ENCODE measurements around the gene ZYG11A. TPM values are rescaled to one million over a fixed set of nuclear protein-coding genes. Genes with fewer than 3 reads are reported as not detected.

The ZYG11A gene
- total and polyA plus RNA-seq, 8 donors = not detected

- DNase-seq = no peak
- Histone ChIP-seq H3K27ac (no peak overlapping the region), H3K27me3 (no peaks in the 10 kb centered on the region), H3K4me3 (no peak overlapping the region), H3K9me3 (no peaks in the 10 kb centered on the region), H3K4me1 (no peaks in the 10 kb centered on the region), H3K36me3 (no peaks in the 10 kb centered on the region)
- ATAC-seq = no peak
- no peak for TF ChIP-seq CTCF (IDR thresholded peaks at IDR 0.05)
- no peak for FAIRE-seq
- 69 to 72% methylated on average over 10 of the region's 10 CpGs for WGBS, 2 donors
- intact Hi-C loops (cut with DNase I) = loop anchor here in 1 of 3 donors (10.0 kb wide), 1 partner anchor 268 kb away; no protein-coding TSS in a partner anchor
Measured at GRCh38 chr1:52916241-52916975, 73.8 kb downstream of the ZYG11A start.

DNA sequence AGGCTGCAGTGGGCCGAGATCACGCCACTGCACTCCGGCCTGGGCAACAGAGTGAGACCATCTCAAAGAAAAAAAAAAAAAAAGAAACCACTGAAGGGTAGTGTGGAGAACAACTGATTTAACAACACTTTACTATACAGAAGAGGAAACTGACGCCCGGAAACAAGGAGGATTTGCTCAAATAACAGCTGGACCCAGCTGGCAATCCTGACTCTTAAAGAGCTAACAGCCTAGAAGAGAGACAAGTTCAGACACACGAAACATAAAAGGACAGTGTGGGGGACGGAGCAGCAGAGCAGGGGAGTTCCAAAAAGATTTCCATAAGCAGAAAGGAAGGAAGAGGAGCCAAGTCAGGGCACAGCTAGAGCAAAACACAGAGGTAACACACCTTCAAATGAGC is 74.6 kb downstream of the ZYG11A start:
- Histone ChIP-seq H3K4me1 (no peaks in the 10 kb centered on the region), H3K27me3 (no peaks in the 10 kb centered on the region), H3K4me3 (no peak overlapping the region), H3K36me3 (no peaks in the 10 kb centered on the region), H3K27ac (no peak overlapping the region), H3K9me3 (no peaks in the 10 kb centered on the region)
- no peak for DNase-seq
- no peak for ATAC-seq
- WGBS, 2 donors = 91 to 93% methylated on average over 7 of the region's 7 CpGs
- no peak for FAIRE-seq
- no peak for TF ChIP-seq CTCF (IDR thresholded peaks at IDR 0.05)
- intact Hi-C loops (cut with DNase I) = loop anchor here in 1 of 3 donors (10.0 kb wide), 1 partner anchor 268 kb away; no protein-coding TSS in a partner anchor

GRCh38 chr1:52917581-52917980 is 75.0 kb downstream of the ZYG11A start:
- H3K4me3 ChIP-seq = no peak overlapping the region
- no peaks in the 10 kb centered on the region for H3K9me3 ChIP-seq
- ATAC-seq = no peak
- intact Hi-C loops (cut with DNase I) = loop anchor here in 1 of 3 donors (10.0 kb wide), 1 partner anchor 267 kb away; no protein-coding TSS in a partner anchor
- FAIRE-seq = no peak
- H3K27ac ChIP-seq = no peak overlapping the region
- no peaks in the 10 kb centered on the region for H3K4me1 ChIP-seq
- DNase-seq = no peak
- WGBS, 2 donors = 94 to 100% methylated on average over 1 of the region's 1 CpG
- TF ChIP-seq CTCF (IDR thresholded peaks at IDR 0.05) = no peak
- H3K36me3 ChIP-seq = no peaks in the 10 kb centered on the region
- H3K27me3 ChIP-seq = no peaks in the 10 kb centered on the region

GRCh38 chr1:52918201-52918600 is 75.6 kb downstream of the ZYG11A start:
- FAIRE-seq (no peak), ATAC-seq (no peak), DNase-seq (no peak)
- Histone ChIP-seq H3K36me3 (no peaks in the 10 kb centered on the region), H3K27me3 (no peaks in the 10 kb centered on the region), H3K4me1 (no peaks in the 10 kb centered on the region), H3K27ac (no peak overlapping the region), H3K9me3 (no peaks in the 10 kb centered on the region), H3K4me3 (no peak overlapping the region)
- TF ChIP-seq CTCF (IDR thresholded peaks at IDR 0.05) = no peak
- intact Hi-C loops (cut with DNase I) = loop anchor here in 1 of 3 donors (10.0 kb wide), 1 partner anchor 267 kb away; no protein-coding TSS in a partner anchor
- 73 to 77% methylated on average over 6 of the region's 6 CpGs for WGBS, 2 donors
